Subcutaneous abdominal adipose tissue (tissue), 5 donors: ENCODE data around the gene RAB5IF.
A peak's percentile ranks its signal among the peaks of the same experiment; 100 is the strongest.

Experiments used
- H3K27ac ChIP-seq: one replicate; pipeline ENCODE4 v1.7.0; 2013; ENCODE audit warnings: low read depth, mild to moderate bottlenecking, inconsistent platforms, low read length, moderate library complexity
- H3K27me3 ChIP-seq, 5 donors: one replicate each; pipeline ENCODE4 v1.7.0; 2013; ENCODE audit warnings: low read length in 5 of 5, inconsistent platforms in 1 of 5; ENCODE audit not compliant: control insufficient read depth in 5 of 5, insufficient read depth in 4 of 5
- H3K36me3 ChIP-seq, 5 donors: one replicate each; pipeline ENCODE4 v1.7.0; 2013; ENCODE audit warnings: low read length in 5 of 5; ENCODE audit not compliant: control insufficient read depth in 5 of 5, insufficient read depth in 5 of 5
- H3K4me1 ChIP-seq, 5 donors: one replicate each; pipeline ENCODE4 v1.7.0; 2013; ENCODE audit warnings: low read length in 5 of 5, mild to moderate bottlenecking in 3 of 5, moderate library complexity in 1 of 5; ENCODE audit not compliant: control insufficient read depth in 5 of 5, insufficient read depth in 5 of 5
- H3K4me3 ChIP-seq, 5 donors: one replicate each; pipeline ENCODE4 v1.7.0; 2013; ENCODE audit warnings: low read length in 5 of 5, low read depth in 1 of 5
- H3K9ac ChIP-seq, 5 donors: one replicate each; pipeline ENCODE4 v1.7.0; 2013; ENCODE audit warnings: low read length in 5 of 5, mild to moderate bottlenecking in 4 of 5, moderate library complexity in 3 of 5
- H3K9me3 ChIP-seq, 5 donors: one replicate each; pipeline ENCODE4 v1.7.0; 2013; ENCODE audit warnings: low read length in 5 of 5; ENCODE audit not compliant: control insufficient read depth in 5 of 5
- donor health status: healthy.
- donor health status: healthy.
- donor health status: healthy.
- donor health status: healthy.
- donor health status: healthy.

RAB5IF gene

GRCh38 chr20:36573103-36573797 is 32.3 kb upstream of the RAB5IF start, which contains the start of gene TGIF2:
TGIF2 (plus strand) TSS chr20:36573597; CDS start chr20:36578775, 5,178 bp downstream.
- H3K36me3 ChIP-seq: no peaks in the 10 kb centered on the region
- peak within 1 kb of the TSS in 4 of 5 donors; percentile 72 to 87 (median 80) for H3K9ac ChIP-seq
- H3K4me1 ChIP-seq: peaks cover 2 to 27% (median 24%) of the 10 kb centered on the region in 5 donors

GRCh38 chr20:36573798-36574365 is 31.7 kb upstream of the RAB5IF start:
- Histone ChIP-seq H3K36me3 (peaks cover 0 to 6% (median 4%) of the 10 kb centered on the region in 5 donors), H3K4me3 (peak overlapping the region in 4 of 5 donors; percentile 61 to 71 (median 66)), H3K4me1 (peaks cover 2 to 27% (median 24%) of the 10 kb centered on the region in 5 donors), H3K9me3 (no peaks in the 10 kb centered on the region), H3K27me3 (no peaks in the 10 kb centered on the region), H3K27ac (peak overlapping the region; percentile 80), H3K9ac (peak overlapping the region in 4 of 5 donors; percentile 69 to 87 (median 78))

More at GRCh38 chr20:36573103-36573797, 32.3 kb upstream of the RAB5IF start, which contains the start of gene TGIF2:
- Histone ChIP-seq H3K9me3 (no peaks in the 10 kb centered on the region), H3K4me3 (peak within 1 kb of the TSS; percentile 64 to 78 (median 69)), H3K27me3 (no peaks in the 10 kb centered on the region), H3K27ac (peak within 1 kb of the TSS; percentile 91)

GRCh38 chr20:36574366-36575135 is 31.0 kb upstream of the RAB5IF start:
- H3K27ac ChIP-seq: peak overlapping the region; percentile 80
- peak overlapping the region; percentile 59 to 71 (median 64) for H3K4me3 ChIP-seq
- H3K9me3 ChIP-seq: no peaks in the 10 kb centered on the region
- no peaks in the 10 kb centered on the region for H3K27me3 ChIP-seq
- H3K9ac ChIP-seq: peak overlapping the region in 3 of 5 donors; percentile 52 to 66 (median 59)
- peaks cover 2 to 27% (median 24%) of the 10 kb centered on the region in 5 donors for H3K4me1 ChIP-seq
- H3K36me3 ChIP-seq: peaks cover 0 to 10% (median 7%) of the 10 kb centered on the region in 5 donors

DNA sequence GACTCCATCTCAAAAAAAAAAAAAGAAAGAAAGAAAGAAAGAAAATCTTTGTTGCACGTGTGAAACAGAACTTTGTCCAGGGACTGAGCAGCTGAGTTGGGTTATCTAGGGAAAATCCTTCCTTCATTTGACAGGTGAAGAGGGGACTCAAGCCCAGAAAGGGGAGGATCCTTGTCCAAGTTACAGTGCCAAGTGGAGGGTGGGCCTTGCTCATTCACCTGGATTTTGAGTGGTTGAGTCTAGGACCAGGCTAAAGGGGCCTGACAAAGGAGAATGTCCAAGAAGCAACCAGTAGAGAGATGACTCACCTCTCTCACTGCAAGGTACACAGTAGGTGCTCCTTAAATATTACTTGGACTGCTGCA is 29.5 kb upstream of the RAB5IF start:
- Histone ChIP-seq H3K27ac (no peak overlapping the region), H3K27me3 (no peaks in the 10 kb centered on the region), H3K4me1 (peaks cover 2 to 27% (median 24%) of the 10 kb centered on the region in 5 donors), H3K4me3 (no peak overlapping the region), H3K9ac (no peak overlapping the region), H3K9me3 (no peaks in the 10 kb centered on the region), H3K36me3 (peaks cover 3 to 25% (median 19%) of the 10 kb centered on the region in 5 donors)

GRCh38 chr20:36578356-36579041 is 27.1 kb upstream of the RAB5IF start:
- Histone ChIP-seq H3K9ac (no peak overlapping the region), H3K4me1 (peaks cover 2 to 18% (median 15%) of the 10 kb centered on the region in 5 donors), H3K27ac (no peak overlapping the region), H3K27me3 (no peaks in the 10 kb centered on the region), H3K36me3 (peaks cover 3 to 39% (median 28%) of the 10 kb centered on the region in 5 donors), H3K4me3 (no peak overlapping the region), H3K9me3 (no peaks in the 10 kb centered on the region)

DNA sequence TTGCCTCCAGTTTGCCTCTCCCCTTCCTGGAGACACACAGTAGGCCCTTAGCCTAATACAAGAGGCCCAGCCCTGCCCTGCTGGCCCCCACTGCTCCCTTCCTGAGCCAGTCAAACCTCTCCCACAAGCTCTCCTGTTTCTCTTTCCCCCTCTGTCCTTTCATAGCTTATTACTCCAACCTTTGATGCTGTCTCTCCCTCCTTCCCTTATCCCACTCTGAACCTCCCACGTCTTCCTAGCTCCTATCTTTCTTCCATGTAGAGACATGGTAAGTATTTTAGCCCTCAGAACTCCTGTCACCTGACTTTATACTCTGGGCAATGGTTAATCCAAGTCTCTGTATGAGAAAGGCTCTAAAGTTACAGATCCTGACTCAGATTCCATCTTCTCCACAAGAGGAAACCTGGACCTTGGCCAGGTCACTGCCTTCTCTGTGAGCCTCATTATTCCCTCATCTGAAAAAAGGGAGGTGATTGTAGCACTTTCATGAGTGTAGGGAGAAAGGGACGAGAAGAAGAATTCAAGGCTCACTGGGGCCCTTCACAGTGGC is 25.5 kb upstream of the RAB5IF start:
- Histone ChIP-seq H3K4me3 (no peak overlapping the region), H3K4me1 (peaks cover 2 to 10% (median 9%) of the 10 kb centered on the region in 5 donors), H3K9me3 (no peaks in the 10 kb centered on the region), H3K27me3 (no peaks in the 10 kb centered on the region), H3K36me3 (peaks cover 3 to 39% (median 28%) of the 10 kb centered on the region in 5 donors), H3K9ac (no peak overlapping the region), H3K27ac (no peak overlapping the region)

DNA sequence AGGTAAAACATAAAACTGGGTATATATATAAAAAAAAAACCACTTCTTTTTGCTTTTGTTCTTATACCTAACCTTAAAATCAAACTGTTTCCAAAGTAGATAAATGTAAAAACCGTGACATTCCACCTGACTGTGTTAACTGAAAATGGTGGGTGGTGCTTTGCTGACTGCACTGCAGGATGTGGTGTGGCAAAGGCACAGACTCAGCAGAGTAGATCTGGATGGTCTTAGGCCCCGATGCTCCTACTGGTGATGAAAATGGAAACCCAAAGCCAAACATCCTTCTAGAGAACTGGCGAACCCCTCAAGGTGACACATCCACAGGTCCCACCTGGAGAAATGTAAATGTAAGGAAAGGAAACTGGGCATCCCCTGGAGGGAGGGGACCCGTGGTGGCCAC is 23.3 kb upstream of the RAB5IF start:
- no peaks in the 10 kb centered on the region for H3K9me3 ChIP-seq
- H3K36me3 ChIP-seq: peaks cover 3 to 39% (median 30%) of the 10 kb centered on the region in 5 donors
- no peak overlapping the region for H3K27ac ChIP-seq
- H3K9ac ChIP-seq: no peak overlapping the region
- peaks cover 3 to 14% (median 8%) of the 10 kb centered on the region in 5 donors for H3K4me1 ChIP-seq
- no peak overlapping the region for H3K4me3 ChIP-seq
- no peaks in the 10 kb centered on the region for H3K27me3 ChIP-seq

- Histone ChIP-seq H3K4me3 (no peak overlapping the region), H3K27me3 (no peaks in the 10 kb centered on the region), H3K9ac (no peak overlapping the region), H3K4me1 (peaks cover 3 to 16% (median 11%) of the 10 kb centered on the region in 5 donors), H3K27ac (no peak overlapping the region), H3K9me3 (no peaks in the 10 kb centered on the region), H3K36me3 (peaks cover 3 to 39% (median 30%) of the 10 kb centered on the region in 5 donors)
Observed at GRCh38 chr20:36582821-36583220, 22.8 kb upstream of the RAB5IF start.

- no peak overlapping the region for H3K4me3 ChIP-seq
- H3K27me3 ChIP-seq: no peaks in the 10 kb centered on the region
- H3K9me3 ChIP-seq: no peaks in the 10 kb centered on the region
- peaks cover 3 to 16% (median 11%) of the 10 kb centered on the region in 5 donors for H3K4me1 ChIP-seq
- H3K9ac ChIP-seq: no peak overlapping the region
- peaks cover 3 to 32% (median 27%) of the 10 kb centered on the region in 5 donors for H3K36me3 ChIP-seq
- no peak overlapping the region for H3K27ac ChIP-seq
Observed at GRCh38 chr20:36584018-36584481, 21.5 kb upstream of the RAB5IF start.
